Bronchial epithelial cell (primary cell): Measurements from ENCODE around the gene EPS8L2. TPM values are rescaled to one million over a fixed set of nuclear protein-coding genes. Genes with fewer than 3 reads are reported as not detected.

Experiments used
- DNase-seq: peaks from one replicate; pipeline ENCODE4 v3.0.0-alpha.2; 2010; ENCODE audit warnings: low read depth
- FAIRE-seq: peaks from 2 replicates; lab custom pipeline; 2011; peaks lifted over from hg19 to GRCh38; lab: Jason Lieb, UNC
- H3K27me3 ChIP-seq: 2 replicates; pipeline ENCODE4 v1.5.1; 2011; ENCODE audit warnings: low read length; ENCODE audit not compliant: control insufficient read depth, insufficient read depth
- H3K36me3 ChIP-seq: 2 replicates; pipeline ENCODE4 v1.5.1; 2011; ENCODE audit warnings: low read length; ENCODE audit not compliant: control insufficient read depth, insufficient read depth
- H3K4me3 ChIP-seq: 2 replicates; pipeline ENCODE4 v1.5.1; 2011; ENCODE audit warnings: mild to moderate bottlenecking, low read depth, low read length, control low read depth
- CTCF ChIP-seq: IDR thresholded peaks from 2 replicates; pipeline ENCODE4 v1.5.1; 2011; ENCODE audit warnings: mild to moderate bottlenecking, moderate library complexity, low read length, control low read depth, inconsistent platforms; ENCODE audit not compliant: insufficient read depth, severe bottlenecking
- total RNA-seq: library from RNA; depleted of rRNA; stranded (reverse); fragments of >200 nt; gene quantifications from 2 replicates; pipeline ENCODE4 v1.2.1, GENCODE V29; 2014

EPS8L2 gene
- total RNA-seq, 1 donor from 2014 or later = 105 TPM

GRCh38 chr11:765802-766091 is 59.7 kb downstream of the EPS8L2 start:
- H3K36me3 ChIP-seq = peaks cover 39% of the 10 kb centered on the region
- TF ChIP-seq CTCF = no peak
- FAIRE-seq = no peak

GRCh38 chr11:766106-766935 is 60.3 kb downstream of the EPS8L2 start:
- peaks cover 44% of the 10 kb centered on the region for H3K36me3 ChIP-seq
- H3K4me3 ChIP-seq = no peak overlapping the region
- DNase-seq = no peak
- H3K27me3 ChIP-seq = no peaks in the 10 kb centered on the region
- no peak for TF ChIP-seq CTCF
- FAIRE-seq = no peak

More at GRCh38 chr11:765802-766091, 59.7 kb downstream of the EPS8L2 start:
- no peak overlapping the region for H3K4me3 ChIP-seq
- no peak for DNase-seq
- no peaks in the 10 kb centered on the region for H3K27me3 ChIP-seq

- Histone ChIP-seq H3K27me3 (no peaks in the 10 kb centered on the region), H3K36me3 (peaks cover 49% of the 10 kb centered on the region)
Observed at GRCh38 chr11:766936-767210, 60.8 kb downstream of the EPS8L2 start.

DNA sequence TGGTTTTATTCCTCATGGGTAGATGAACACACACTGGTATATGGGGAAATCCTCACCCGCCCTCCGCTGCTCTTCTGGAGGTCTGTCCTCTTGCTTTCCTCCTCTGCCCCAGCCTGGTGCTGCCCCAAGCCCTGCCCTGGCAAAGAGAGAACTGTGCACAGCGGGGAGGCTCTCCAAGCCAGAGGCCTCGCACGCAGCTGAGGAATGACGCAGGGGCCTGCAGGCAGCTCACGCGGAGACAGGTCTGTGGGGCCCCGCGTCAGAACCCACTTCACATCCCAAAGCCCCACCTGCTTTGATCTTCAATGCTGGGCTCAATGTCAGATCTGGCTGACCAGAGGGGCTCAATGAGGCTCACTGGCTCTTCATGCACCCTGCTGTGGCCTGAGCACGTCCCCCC is 61.2 kb downstream of the EPS8L2 start:
- DNase-seq (no peak), FAIRE-seq (no peak)
- Histone ChIP-seq H3K27me3 (no peaks in the 10 kb centered on the region), H3K36me3 (peaks cover 51% of the 10 kb centered on the region), H3K4me3 (no peak overlapping the region)
- no peak for TF ChIP-seq CTCF

More at GRCh38 chr11:766936-767210, 60.8 kb downstream of the EPS8L2 start:
- DNase-seq (no peak), FAIRE-seq (no peak)
- no peak for TF ChIP-seq CTCF
- H3K4me3 ChIP-seq = no peak overlapping the region

GRCh38 chr11:769887-770641 is 64.0 kb downstream of the EPS8L2 start:
- TF ChIP-seq CTCF = no peak
- Histone ChIP-seq H3K4me3 (no peak overlapping the region), H3K27me3 (no peaks in the 10 kb centered on the region), H3K36me3 (peaks cover 56% of the 10 kb centered on the region)
- DNase-seq = no peak
- no peak for FAIRE-seq
